Testis (tissue), 2 donors: ENCODE measurements around the gene ALG12.

Experiments used
- CTCF ChIP-seq, 3 experiments: fragments of 450-650 bp in 2 of 3; fragments of 200-600 bp in 1 of 3; sonication (generic) in 1 of 3; IDR thresholded peaks; one replicate each; pipeline ENCODE4 v1.5.1; 2016 to 2019; ENCODE audit warnings: antibody characterized with exemption in 3 of 3, mild to moderate bottlenecking in 2 of 3, moderate library complexity in 1 of 3
- POLR2A ChIP-seq: fragments of 450-650 bp; IDR thresholded peaks from one replicate; pipeline ENCODE4 v1.6.1; 2017; ENCODE audit warnings: antibody characterized with exemption, mild to moderate bottlenecking, moderate library complexity

GRCh38 chr22:49866646-49867045 lies 51.6 kb downstream of the ALG12 start:
- TF ChIP-seq CTCF (IDR thresholded peaks at IDR 0.05) (no peak), POLR2A (no peak)
